NCI-H1694 (cell line): ENCODE measurements around the gene DHRS3.

Experiments used
- DNase-seq: peaks from one replicate; lab custom pipeline; 2025; lab: John Stamatoyannopoulos, UW

DHRS3 gene

GRCh38 chr1:12552951-12553921 lies 64.8 kb downstream of the DHRS3 start:
- no peak for DNase-seq

- no peak for DNase-seq
Measured at GRCh38 chr1:12552111-12552888, 65.7 kb downstream of the DHRS3 start.

- DNase-seq = no peak
Measured at GRCh38 chr1:12551584-12551983, 66.4 kb downstream of the DHRS3 start.

- no peak for DNase-seq
Measured at GRCh38 chr1:12549460-12550349, 68.3 kb downstream of the DHRS3 start.

GRCh38 chr1:12548973-12549459 lies 69.0 kb downstream of the DHRS3 start:
- DNase-seq = no peak

GRCh38 chr1:12548279-12548972 lies 69.6 kb downstream of the DHRS3 start:
- no peak for DNase-seq

GRCh38 chr1:12547586-12548225 lies 70.3 kb downstream of the DHRS3 start:
- DNase-seq = no peak

GRCh38 chr1:12546771-12547585 lies 71.0 kb downstream of the DHRS3 start:
- no peak for DNase-seq

GRCh38 chr1:12544992-12545391 lies 73.0 kb downstream of the DHRS3 start:
- DNase-seq = no peak

- DNase-seq = no peak
Measured at GRCh38 chr1:12544357-12544756, 73.7 kb downstream of the DHRS3 start.

- no peak for DNase-seq
Measured at GRCh38 chr1:12543740-12544154, 74.3 kb downstream of the DHRS3 start.

GRCh38 chr1:12542616-12543592 lies 75.1 kb downstream of the DHRS3 start:
- DNase-seq = no peak

- DNase-seq = no peak
Measured at GRCh38 chr1:12542138-12542465, 75.9 kb downstream of the DHRS3 start.

- DNase-seq = no peak
Measured at GRCh38 chr1:12541274-12542137, 76.5 kb downstream of the DHRS3 start.

GRCh38 chr1:12540580-12541273 lies 77.3 kb downstream of the DHRS3 start:
- DNase-seq = no peak

- no peak for DNase-seq
Measured at GRCh38 chr1:12539705-12540579, 78.1 kb downstream of the DHRS3 start.
